Hematopoietic multipotent progenitor cell treated with erythropoietin and hydrocortisone succinate and interleukin-3 and kit ligand, for 17 days (in vitro differentiated cells): Measurements from ENCODE around the gene AMT.

Experiments
- DNase-seq: peaks from one replicate; pipeline ENCODE4 v3.0.0-alpha.2; 2015; ENCODE audit warnings: low spot score

The AMT gene, protein sequence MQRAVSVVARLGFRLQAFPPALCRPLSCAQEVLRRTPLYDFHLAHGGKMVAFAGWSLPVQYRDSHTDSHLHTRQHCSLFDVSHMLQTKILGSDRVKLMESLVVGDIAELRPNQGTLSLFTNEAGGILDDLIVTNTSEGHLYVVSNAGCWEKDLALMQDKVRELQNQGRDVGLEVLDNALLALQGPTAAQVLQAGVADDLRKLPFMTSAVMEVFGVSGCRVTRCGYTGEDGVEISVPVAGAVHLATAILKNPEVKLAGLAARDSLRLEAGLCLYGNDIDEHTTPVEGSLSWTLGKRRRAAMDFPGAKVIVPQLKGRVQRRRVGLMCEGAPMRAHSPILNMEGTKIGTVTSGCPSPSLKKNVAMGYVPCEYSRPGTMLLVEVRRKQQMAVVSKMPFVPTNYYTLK

DNA sequence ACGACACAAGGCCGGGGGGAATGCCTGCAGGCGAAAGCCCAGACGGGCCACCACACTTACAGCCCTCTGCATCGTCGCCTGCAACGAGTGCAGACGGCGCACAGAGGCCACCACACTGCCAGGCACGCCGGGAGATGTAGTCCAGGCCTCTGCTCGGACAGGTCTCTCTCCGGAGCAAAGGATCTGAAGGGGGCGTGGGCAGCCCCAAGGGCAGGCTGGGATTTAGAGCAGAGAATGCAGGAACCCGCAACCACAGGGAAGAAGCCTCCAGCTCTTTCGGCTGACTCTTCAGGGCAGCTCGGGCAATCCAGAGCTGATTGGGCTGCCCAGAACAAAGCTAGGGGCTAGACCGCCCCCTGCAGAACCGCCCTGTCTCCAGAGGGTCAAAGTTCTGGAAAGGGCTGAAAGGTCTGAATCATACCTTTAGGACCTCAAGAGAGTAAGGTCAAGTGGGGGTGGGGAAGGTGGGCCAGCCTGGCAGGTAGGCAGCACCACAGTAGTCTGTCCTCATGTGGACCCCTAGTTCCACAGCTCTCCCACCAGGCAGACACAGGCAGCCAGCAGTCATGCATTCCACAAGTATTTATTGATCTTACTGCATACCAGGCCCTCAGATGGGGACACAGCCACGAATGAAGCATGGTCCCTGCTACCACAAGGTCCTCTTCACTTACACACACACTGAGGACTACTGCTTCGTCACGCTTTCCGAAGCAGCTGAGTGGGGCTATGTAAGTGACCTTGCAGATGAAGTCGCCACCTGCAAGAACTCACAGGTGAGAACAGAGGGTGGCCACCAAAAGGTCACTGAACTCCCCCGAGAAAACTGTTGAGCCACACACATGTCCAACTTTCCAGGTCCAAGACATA is at the start of gene AMT:
AMT (minus strand) TSS at position 95 of the 870 bp plus-strand sequence; CDS start at position 72, 23 bp downstream.
- peak; percentile 4 for DNase-seq

DNA sequence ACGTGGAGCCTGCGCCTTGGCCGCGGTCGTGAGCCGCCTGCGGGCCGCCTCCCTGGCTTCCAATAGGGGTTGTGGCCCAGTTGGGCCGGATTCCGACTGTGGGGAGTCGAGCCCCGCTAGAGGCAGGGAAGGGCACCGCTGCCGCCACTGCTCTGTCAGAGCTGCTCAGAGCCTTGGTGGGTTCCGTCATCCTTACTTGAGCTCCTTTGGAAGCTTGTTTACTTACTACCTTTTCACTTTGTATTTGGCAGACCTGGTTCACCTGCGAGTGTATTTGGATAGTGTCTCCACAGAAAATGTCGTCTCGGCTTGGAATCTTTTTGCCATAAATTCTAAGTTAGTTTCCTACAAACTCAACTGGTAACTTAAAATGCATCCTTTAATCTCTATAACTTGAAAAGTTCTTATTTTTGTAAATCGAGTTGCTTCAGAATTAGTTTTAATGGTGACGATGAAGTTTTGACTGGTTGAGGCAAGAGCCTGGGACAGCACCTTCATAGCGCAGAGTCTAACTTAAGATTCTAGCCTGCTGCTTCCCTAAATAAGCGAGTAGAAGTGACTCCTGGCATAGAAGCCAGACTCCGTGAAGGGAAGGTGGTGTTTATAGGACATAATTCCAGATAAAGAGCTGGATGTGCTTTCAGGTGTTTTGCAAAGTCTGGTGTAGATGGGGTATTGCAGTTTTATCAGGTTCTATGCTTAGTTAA is 48.6 kb upstream of the AMT start:
- DNase-seq = peak; percentile 48

DNA sequence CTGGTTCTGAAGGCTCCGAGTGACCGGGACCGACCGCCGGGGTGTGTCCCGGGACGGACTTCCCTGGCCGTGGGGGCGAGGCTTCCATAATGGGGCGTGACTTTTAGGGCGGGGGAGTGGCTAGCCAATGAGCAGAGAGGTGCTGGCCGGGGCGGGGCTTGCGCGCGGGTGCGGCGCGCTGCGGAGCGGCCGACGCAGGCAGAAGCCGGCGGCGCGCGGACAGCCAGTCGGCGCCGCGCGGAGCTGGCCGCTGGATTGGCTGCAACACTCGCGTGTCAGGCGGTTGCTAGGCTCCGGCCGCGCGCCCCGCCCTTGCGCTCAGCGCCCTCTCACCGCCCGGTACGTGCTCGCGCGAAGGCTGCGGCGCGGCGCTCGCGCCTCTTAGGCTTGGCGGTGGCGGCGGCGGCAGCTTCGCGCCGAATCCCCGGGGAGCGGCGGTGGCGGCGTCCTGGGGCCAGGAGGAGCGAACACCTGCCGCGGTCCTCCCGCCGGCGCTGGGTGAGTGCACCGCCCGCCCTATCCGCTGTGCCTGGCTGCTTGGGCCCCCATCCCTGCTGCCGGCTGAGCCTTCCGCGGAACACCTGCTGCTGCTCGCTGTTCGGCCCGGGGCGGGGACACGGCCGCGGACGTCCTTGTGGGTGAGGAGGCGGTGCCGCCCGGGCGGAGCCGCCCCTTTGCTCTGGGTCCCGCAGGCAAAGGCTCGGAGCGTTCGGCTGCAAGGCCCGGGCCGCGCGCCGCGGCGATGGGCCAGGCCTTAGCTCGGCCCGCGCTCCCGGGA is 47.9 kb upstream of the AMT start, which contains the start of gene DAG1:
DAG1 (plus strand) TSS at position 332 of the 778 bp plus-strand sequence. CDS start 40,268 bp downstream, outside the sequence.
- peak; percentile 95 for DNase-seq

DNA sequence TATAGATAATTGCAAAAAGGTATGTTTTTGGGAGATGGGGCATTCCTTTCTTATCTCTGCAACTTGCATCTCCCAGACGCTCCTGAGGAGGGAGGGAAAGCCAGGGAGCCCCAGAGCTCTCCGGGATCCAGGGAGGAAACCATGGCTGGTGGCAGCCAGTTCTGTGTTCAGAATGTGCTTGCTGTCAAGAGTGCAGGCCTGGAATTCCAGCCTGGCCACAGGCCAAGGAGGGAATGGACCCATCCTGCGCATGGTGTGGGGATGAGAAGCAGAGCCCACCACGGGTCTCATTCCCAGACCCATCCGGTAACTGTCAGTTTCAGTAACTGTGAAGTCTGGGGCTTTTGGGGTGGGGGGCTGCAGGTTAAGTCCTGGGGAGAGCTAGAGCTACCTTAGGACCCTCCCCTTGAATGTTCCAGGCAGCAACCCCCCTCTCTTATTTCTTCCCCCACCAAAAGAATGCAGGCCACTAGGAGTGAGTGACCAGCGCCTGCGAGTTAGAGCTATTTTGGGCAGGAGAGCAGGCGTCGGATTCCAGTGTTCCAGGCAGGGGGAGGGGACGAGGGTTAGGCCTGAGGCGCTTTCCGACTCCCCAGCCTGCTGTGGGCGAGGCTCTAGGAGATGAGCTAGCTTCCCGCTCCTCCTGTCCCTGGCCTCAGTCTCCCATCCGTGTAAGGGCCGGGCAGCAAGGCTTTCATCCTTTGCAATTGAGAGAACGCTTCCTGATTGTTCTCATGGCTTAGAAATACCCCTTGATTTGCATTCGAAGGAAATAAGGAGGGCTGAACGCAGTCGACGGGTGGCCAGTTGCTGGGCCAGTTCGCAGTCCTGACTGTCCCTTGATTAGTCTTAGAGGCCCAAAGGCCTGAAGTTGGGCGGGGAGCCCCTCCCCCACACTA is 47.0 kb upstream of the AMT start:
- DNase-seq = no peak

DNA sequence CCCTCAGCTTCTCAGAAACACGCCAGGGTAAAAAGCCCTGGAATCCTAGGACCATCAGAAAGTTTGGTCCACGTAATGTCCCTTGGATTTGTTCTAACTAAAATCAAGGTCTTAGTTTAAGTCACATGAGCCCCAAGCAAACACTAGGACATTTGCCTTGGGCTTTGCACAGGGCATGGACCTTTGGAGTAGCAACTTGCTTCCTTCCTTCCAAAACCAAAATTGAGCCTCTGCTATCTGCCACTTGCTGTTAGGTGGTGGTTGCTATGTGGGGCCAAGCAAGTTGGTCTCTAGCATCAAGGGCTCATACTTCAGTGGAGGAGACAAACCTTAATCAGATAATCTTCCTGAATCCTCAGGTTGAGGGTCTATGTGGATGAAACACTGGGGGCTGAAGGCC is 43.8 kb upstream of the AMT start:
- DNase-seq = no peak

DNA sequence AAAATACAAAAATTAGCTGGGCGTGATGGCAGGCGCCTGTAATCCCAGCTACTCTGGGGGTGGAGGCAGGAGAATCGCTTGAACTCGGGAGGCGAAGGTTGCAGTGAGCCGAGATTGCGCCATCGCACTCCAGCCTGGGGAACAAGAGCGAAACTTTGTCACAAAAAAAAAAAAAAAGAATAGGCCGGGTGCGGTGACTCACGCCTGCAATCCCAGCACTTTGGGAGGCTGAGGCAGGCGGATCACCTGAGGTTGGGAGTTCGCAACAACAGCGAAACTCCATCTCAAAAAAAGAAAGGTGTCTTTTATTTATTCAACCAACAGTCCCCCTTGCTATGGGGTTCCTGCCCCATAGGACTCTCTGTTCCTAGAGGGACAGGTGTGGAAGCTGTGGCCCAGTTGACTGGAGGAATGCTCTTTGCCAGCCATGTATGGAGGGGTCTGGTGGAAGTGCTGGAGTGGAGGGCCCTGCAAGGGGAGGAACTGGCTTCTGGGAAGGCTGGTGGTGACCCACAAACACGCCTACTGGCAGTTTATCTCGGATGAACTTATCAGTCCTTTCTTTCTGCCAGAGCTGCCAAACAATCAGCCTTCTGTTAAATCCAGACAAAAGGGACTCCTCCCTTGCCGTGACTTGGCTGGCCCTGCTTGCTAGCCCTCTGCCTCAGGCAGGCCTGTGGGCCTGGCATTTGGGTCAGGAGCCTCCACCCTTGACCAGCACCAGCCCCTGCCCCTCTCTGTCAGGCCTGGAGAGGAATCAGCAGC is 43.2 kb upstream of the AMT start:
- no peak for DNase-seq

DNA sequence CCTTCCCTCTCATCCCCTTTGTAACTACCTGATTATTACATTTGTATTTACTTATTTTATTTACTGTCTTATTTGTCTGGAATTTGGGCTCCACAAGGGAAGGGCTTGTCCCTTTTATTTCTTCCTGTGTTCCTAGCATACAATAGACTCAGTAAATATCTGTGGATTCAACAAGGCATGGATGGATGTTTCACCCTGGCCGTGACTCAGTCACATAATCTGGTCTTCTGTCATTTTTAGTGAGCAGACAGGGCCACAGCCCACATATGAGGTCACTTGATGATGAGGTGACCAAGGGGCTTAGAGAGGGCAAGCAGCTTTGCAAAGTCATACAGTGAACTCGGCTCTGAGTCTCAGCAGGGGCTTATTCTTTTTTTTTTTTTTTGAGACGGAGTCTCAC is 39.9 kb upstream of the AMT start:
- no peak for DNase-seq

DNA sequence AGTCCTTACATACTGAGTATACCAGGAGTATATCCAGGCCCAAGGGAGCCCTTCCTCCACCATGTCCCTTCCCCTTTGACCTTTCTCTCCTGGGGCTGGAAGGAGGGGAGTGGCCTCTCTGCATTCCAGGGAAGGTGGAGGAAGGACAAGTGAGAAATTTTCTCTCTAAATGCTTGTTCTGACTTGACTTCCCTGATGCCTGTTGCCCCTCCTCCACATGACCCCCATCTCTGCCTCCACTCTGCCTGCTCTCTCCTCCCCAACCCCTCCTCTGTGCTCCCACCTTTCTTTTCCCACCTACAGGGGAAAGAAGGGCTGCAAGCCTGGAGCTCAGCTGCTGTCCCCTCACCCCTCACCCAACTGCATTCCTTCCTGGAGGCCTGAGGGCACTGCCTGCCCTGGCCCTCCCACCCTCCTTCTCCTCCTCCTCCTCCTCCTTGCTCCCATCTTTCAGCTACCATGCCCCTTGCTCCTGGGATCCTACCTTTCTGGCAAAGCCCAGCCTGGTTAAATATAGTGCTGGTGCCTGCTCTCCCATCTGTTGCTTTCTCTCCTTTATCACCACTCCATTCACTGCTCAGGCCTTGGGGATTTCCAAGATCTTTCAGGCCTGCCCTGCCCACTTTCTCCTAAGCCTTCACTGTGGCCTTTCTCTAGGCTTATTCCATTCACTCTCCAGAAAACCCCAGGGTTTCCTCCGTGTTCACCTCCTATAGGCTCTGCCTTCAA is 39.3 kb upstream of the AMT start:
- no peak for DNase-seq

DNA sequence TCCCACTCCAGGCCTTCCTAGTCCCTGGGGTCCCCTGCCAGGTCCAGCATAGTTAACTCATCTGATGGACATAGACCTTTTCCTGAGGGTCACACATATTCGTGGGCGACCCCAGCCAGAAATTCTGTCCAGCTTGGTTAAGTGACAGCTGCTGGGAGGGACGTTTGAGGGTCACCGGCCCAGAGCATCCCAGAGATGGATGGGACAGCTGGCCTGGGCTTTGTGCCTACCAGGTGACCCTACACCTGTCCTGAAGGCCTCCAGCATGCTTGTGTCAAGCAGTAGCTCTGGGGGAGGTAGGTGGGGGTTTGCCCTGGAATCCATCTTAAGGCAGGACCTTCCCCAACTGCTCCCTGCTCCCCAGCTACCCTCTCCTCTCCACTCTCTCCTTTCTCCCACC is 38.7 kb upstream of the AMT start:
- DNase-seq = no peak

DNA sequence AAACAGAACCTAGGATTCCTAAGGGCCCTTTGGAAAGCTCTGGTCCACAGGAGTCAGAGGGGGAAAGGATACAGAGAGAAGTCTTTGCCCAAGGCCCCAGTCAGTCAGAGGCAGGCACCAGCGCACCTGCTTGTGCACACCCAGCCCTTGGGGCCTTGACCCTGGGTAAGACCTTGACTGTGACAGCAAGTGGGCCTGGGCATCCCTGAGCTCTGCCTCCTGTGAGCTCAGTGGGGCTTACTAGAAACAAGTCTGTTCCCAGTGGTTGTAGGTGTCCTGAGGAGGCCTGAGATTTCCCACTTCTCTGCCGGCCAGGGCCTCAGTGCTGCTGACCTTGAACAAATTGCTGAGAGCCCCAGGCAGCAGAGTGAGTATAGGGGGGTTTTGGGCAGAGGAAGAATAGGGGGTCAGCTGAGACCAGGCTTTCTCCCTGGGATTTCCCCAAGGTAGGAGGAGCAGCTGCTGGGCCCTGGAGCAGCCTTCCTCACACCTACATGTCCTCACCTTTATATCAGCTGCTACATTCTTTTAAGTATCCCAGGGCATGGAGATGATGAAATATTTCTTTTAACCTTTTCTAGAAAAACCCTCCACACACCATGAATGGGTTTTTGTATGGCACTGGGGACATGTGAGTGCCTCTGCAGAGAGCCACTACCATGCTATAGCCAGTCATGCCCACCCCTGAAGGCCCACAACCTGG is 38.1 kb upstream of the AMT start:
- no peak for DNase-seq

DNA sequence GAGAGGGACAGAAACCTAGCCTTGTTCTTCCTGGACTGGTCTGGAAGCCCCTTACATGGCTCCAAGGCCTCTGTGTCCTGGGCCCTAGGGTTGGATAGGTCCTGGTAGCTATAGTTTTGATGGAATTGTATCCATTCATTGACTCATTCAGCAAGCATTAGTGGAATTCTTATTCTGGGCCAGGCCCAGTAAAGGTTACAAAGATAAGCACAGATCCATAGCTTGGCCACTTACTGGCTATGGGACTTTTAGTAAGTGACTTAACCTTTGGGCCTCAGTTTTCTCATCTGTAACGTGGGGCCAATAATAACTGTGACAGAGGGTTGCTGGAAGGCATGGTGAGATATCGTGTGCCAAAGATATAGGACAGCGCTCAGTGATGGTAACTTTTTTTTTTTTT is 34.2 kb upstream of the AMT start:
- DNase-seq = no peak

DNA sequence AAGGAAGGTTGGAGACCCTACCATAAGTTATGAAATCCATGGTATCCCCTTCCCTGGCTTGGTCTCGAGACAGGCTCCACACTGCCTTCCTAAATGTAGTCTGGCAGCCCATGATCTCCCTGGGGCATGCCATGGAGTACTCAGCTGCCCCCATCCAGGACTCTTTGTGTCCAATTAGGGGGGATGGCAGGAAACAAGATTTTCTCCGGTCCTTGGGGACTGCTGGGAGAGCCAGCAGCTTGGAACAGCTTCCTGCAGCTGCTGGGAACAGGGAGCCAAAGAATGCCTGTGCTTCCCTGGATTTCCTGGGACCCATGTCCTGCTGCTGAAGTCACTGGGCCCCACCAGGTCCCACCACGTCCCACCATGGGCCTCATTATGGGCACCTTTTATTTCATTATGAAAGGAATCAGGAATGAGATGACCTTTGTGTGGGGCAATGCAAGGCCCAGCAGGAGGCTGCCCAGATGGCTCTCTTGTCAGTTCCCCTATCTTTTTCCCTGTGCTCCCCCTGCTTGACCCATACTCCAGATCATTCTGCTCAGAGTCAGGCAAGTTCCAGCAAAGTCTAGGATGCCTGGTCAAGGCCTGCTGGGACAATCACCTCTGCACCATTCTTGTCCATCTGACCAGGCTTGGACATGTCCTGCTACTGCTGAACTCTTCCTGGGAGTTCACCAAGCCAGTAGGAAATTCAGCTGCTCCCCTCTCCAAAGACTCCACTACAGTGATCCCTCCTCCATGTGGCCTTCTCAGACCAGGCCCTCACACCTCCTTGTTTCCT is 32.8 kb upstream of the AMT start:
- DNase-seq = no peak

DNA sequence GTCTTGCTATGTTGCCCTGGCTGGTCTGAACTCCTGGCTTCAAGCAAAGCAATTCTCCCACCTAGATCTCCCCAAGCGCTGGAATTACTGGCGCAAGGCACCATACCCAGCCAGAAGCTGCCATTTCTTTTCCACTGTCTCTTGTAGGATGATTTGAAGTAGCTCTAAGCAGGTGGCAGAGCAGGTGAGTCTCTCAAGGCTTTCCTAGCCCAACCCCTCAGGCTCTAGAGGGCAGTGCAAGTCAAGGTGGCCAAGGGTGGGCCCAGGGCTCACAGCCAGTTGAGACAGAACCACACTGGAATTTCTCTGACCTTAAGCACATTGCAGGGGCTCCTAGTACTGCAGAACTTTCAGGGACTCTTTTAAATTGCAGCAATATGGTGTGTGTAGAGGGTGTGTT is 32.2 kb upstream of the AMT start:
- DNase-seq = peak; percentile 34

DNA sequence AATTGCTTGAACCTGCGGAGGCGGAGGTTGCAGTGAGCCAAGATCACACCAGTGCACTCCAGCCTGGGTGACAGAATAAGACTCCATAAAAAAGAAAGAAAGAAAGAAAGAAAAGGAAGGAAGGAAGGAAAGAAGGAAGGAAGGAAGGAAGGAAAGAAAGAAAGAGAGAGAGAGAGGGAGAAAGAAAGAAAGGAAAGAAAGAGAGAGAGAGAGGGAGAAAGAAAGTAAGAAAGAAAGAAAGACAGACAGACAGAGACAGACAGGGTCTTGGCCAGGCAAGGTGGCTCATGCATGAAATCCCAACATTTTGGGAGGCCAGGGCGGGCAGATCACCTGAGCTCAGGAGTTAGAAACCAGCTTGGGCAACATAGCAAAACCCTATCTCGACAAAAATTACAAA is 31.3 kb upstream of the AMT start:
- DNase-seq = no peak

DNA sequence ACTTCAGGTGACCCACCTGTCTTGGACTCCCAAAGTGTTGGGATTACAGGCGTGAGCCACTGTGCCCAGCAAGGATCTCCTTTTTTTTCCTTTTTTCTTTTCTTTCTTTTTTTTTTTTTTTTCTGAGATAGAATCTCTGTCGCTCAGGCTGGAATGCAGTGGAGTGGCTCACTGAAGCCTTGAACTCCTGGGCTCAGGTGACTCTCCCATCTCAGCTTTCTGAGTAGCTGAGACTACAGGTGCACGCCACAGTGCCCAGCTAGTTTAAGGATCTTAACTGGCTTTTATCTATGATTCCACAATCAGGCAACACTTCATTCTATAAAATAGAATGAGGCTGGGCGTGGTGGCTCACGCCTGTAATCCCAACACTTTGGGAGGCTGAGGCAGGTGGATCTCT is 23.1 kb upstream of the AMT start:
- DNase-seq = no peak

DNA sequence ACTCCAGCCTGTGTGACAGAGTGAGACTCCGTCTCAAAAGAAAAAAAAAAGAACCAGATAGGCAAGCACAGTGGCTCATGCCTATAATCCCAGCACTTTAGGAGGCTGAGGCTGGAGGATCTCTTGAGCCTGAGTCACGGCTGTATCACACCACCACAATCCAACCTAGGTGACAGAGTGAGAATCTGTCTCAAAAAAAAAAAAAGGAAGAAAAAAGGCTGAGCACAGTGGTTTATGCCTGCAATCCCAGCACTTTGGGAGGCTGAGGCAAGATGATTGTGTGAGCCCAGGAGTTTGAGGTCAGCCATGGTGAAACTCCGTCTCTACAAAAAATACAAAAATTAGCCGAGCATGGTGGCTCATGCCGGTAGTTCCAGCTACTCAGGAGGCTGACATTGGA is 12.5 kb upstream of the AMT start:
- no peak for DNase-seq

DNA sequence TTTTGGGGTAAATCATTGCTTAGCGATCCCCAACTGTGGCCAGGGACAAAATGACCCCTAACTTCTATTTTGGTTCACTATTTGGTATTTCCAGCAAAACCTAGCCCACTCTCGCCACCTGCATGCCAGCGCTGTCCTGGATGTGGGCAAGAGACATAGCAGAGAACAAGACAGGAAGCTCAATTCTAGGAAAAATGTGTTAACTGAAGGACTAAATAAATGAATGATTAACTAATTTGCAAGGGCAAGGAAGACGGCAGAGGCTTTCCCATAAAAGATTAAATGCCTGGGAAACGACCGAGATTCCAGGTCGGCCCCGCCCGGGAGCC is 6.4 kb upstream of the AMT start:
- no peak for DNase-seq

DNA sequence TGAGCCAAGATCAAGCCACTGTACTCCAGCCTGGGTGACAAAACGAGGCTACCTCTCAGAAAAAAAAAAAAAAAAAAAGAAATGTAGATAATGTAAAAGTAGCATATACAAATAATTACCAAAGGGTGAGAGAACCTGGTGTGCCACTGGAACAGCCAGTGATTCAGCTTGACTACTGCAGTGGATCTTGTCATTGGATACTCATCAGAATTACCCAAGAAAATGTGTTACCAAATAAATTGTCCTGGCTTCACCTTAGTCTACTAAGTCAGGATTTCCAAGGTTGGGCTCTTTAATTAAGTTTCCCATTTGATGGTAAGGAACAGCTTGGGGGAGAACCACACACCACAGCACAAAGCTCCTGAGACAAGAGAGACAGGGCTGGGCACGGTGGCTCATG is 5.3 kb upstream of the AMT start:
- DNase-seq = no peak
